A549 (cell line): ENCODE measurements around the gene SPDYE6. TPM values are rescaled to one million over a fixed set of nuclear protein-coding genes. Genes with fewer than 3 reads are reported as not detected.
"Not testable (repeated sequence)": the region's sequence is repeated elsewhere in the genome, so short reads cannot be mapped to it uniquely, and the experiment has no call there.

Source experiments
- ATAC-seq, 2 experiments: fragments of 200-7000 bp in 1 of 2; fragments of >200 bp in 1 of 2; cut with Nextera tagmentation in 1 of 2; cut with Tn5 transposase in 1 of 2; 3 replicates each; pipeline versions ENCODE4 v1.8.0 to v1.9.1; 2018 to 2020; ENCODE audit warnings: mild to moderate bottlenecking in 1 of 2, moderate library complexity in 1 of 2
- CTCF ChIA-PET: fragments of 300-600 bp; sonication (Branson Sonifier 250); formaldehyde crosslinking; extraction: SDS; loops from one replicate; lab custom pipeline; 2021; ENCODE audit warnings: antibody characterized with exemption, inconsistent platforms; lab: Yijun Ruan, JAX
- POLR2A ChIA-PET: fragments of 350-600 bp; formaldehyde crosslinking; extraction: SDS; loops from one replicate; lab custom pipeline; 2021; ENCODE audit warnings: antibody characterized with exemption, inconsistent platforms; lab: Yijun Ruan, JAX
- DNase-seq, 2 experiments: peaks; one replicate each; pipeline versions ENCODE4 v3.0.0 to v3.0.0-alpha.2; 2011 to 2016; ENCODE audit warnings: low read depth in 1 of 2, low spot score in 1 of 2
- FAIRE-seq: peaks from 2 replicates; lab custom pipeline; 2011; peaks lifted over from hg19 to GRCh38; lab: Jason Lieb, UNC
- H3K27ac ChIP-seq, 2 experiments: fragments of >200 bp; sonication (Bioruptor Twin); formaldehyde crosslinking; 3 replicates each; pipeline ENCODE4 v1.5.1; 2016 to 2017
- H3K4me1 ChIP-seq: fragments of >200 bp; sonication (Bioruptor Twin); formaldehyde crosslinking; 3 replicates; pipeline ENCODE4 v1.6.1; 2016
- H3K4me2 ChIP-seq: fragments of >200 bp; sonication (Bioruptor Twin); formaldehyde crosslinking; 3 replicates; pipeline ENCODE4 v1.6.1; 2016
- H3K4me3 ChIP-seq: fragments of >200 bp; sonication (Bioruptor Twin); formaldehyde crosslinking; 3 replicates; pipeline ENCODE4 v1.5.1; 2016
- H3K9me3 ChIP-seq: fragments of >200 bp; sonication (Bioruptor Twin); formaldehyde crosslinking; 3 replicates; pipeline ENCODE4 v1.6.1; 2016
- BCL3 ChIP-seq: fragments of >200 bp; sonication (Bioruptor Twin); formaldehyde crosslinking; IDR thresholded peaks from 3 replicates; pipeline ENCODE4 v1.6.1; 2016
- EHF ChIP-seq: fragments of 250-450 bp; sonication (Bioruptor Pico); IDR thresholded peaks from 2 replicates; pipeline ENCODE4 v1.5.0; 2020; ENCODE audit warnings: mild to moderate bottlenecking
- EP300 ChIP-seq, 2 experiments: fragments of >200 bp; sonication (Bioruptor Twin); formaldehyde crosslinking; IDR thresholded peaks; 2 replicates in 1 of 2; 3 replicates in 1 of 2; pipeline ENCODE4 v1.6.1; 2016 to 2017
- FOSB ChIP-seq: fragments of 250-450 bp; sonication (Bioruptor Pico); IDR thresholded peaks from 2 replicates; pipeline ENCODE4 v1.5.0; 2020; ENCODE audit warnings: mild to moderate bottlenecking, moderate library complexity
- FOSL2 ChIP-seq, 2 experiments: fragments of 450-650 bp in 1 of 2; fragments of >200 bp in 1 of 2; sonication (Bioruptor Twin) in 1 of 2; formaldehyde crosslinking; IDR thresholded peaks; 2 replicates each; pipeline versions ENCODE4 v1.5.0 to v1.6.1; 2016 to 2020; ENCODE audit warnings: mild to moderate bottlenecking in 1 of 2, moderate library complexity in 1 of 2
- HDAC2 ChIP-seq: fragments of 200-600 bp; sonication (generic); IDR thresholded peaks from 2 replicates; pipeline ENCODE4 v1.6.1; 2016
- HES2 ChIP-seq: fragments of >200 bp; sonication (Bioruptor Twin); formaldehyde crosslinking; IDR thresholded peaks from 2 replicates; pipeline ENCODE4 v1.6.1; 2016
- HEYL ChIP-seq: fragments of 250-450 bp; sonication (Bioruptor Pico); IDR thresholded peaks from 2 replicates; pipeline ENCODE4 v1.8.0; 2021; ENCODE audit warnings: mild to moderate bottlenecking, moderate library complexity
- HOXA7 ChIP-seq: fragments of 250-450 bp; sonication (Bioruptor Pico); IDR thresholded peaks from 2 replicates; pipeline ENCODE4 v1.5.0; 2020; ENCODE audit warnings: mild to moderate bottlenecking, moderate library complexity
- KDM1A ChIP-seq: fragments of 200-600 bp; sonication (generic); IDR thresholded peaks from 2 replicates; pipeline ENCODE4 v1.6.1; 2016; ENCODE audit warnings: low read depth, mild to moderate bottlenecking
- MAFK ChIP-seq: fragments of 450-650 bp; IDR thresholded peaks from 2 replicates; pipeline ENCODE4 v1.6.1; 2014; ENCODE audit not compliant: partially characterized antibody
- MAX ChIP-seq: IDR thresholded peaks from 2 replicates; pipeline ENCODE4 v1.6.1; 2012
- NPAS2 ChIP-seq: fragments of 250-450 bp; sonication (Bioruptor Pico); IDR thresholded peaks from 2 replicates; pipeline ENCODE4 v1.8.0; 2022; ENCODE audit warnings: mild to moderate bottlenecking, moderate library complexity, borderline replicate concordance
- ZFP36 ChIP-seq: fragments of 450-650 bp; IDR thresholded peaks from 2 replicates; pipeline ENCODE4 v1.6.1; 2014; ENCODE audit warnings: borderline replicate concordance; ENCODE audit not compliant: partially characterized antibody
- ZSCAN20 ChIP-seq: fragments of 250-450 bp; sonication (Bioruptor Pico); IDR thresholded peaks from 2 replicates; pipeline ENCODE4 v1.8.0; 2022; ENCODE audit warnings: mild to moderate bottlenecking, moderate library complexity
- WGBS: methylation state at CpG from one replicate; pipeline ENCODE4 v1.1.6; 2017; ENCODE audit errors: missing lambda C conversion rate; 5-methylcytosine and 5-hydroxymethylcytosine counted together
- polyA plus RNA-seq, 4 experiments: library from polyadenylated mRNA; depleted of rRNA in 3 of 4; stranded (reverse); fragments of >200 nt; fragmentation: RNase III in 1 of 4; extraction: RNeasy Plus Mini Kit Qiagen cat#74134 plus additional on column Dnase treatment in 1 of 4; gene quantifications; 2 replicates in 3 of 4; 3 replicates in 1 of 4; pipeline ENCODE4 v1.2.3, GENCODE V29; 2011 to 2017

The SPDYE6 gene
- polyA plus RNA-seq, 2 of the 4 experiments (the other 2 are of a cell fraction), result not detected

DNA sequence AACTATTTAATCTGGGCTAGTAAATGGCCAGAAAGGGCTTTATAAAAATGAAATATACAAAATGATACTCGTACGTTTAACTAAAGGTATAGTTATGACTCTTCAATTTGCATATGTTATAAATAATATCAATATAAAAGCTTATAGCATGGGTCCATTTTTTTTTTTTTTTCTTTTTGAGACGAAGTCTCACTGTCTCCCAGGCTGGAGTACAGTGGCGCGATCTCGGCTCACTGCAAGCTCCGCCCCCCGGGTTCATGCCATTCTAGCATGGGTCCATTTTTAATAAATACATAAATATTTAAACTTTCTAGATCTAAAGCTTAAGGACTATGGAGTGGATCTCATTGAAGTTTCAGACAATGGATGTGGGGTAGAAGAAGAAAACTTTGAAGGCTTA lies 19.2 kb downstream of the SPDYE6 start:
- POLR2A ChIA-PET, CTCF ChIA-PET: not testable (repeated sequence)
- WGBS, result 72% methylated on average over 8 of the region's 8 CpGs

DNA sequence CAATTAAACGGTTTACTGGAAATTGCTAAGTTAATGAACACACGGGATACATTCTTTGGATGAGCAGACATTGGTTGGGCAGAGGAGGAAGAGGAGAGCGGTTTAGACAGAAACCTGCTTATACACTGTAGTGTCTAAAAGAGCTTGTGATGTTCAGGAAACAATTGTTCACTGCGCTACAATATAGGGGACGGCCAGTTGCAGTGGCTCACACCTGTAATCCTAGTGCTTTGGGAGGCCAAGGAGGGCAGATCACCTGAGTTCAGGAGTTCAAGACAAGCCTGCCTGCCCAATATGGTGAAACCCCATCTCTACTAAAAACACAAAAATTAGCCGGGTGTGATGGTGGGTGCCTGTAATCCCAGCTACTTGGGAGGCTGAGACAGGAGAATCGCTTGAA lies 20.7 kb downstream of the SPDYE6 start:
- H3K4me2 ChIP-seq, H3K4me3 ChIP-seq, H3K27ac ChIP-seq, ATAC-seq, POLR2A ChIA-PET, H3K4me1 ChIP-seq, FAIRE-seq, H3K9me3 ChIP-seq, DNase-seq, CTCF ChIA-PET: not testable (repeated sequence)
- WGBS, result 86% methylated on average over 7 of the region's 7 CpGs

More for the DNA sequence above, 19.2 kb downstream of the SPDYE6 start:
- H3K4me3 ChIP-seq, H3K4me1 ChIP-seq, DNase-seq, H3K27ac ChIP-seq, H3K9me3 ChIP-seq, ATAC-seq, H3K4me2 ChIP-seq, FAIRE-seq: not testable (repeated sequence)

GRCh38 chr7:102330666-102331460 lies 25.4 kb downstream of the SPDYE6 start:
- FAIRE-seq, H3K4me1 ChIP-seq, DNase-seq, H3K9me3 ChIP-seq, H3K4me3 ChIP-seq, ATAC-seq, POLR2A ChIA-PET, H3K4me2 ChIP-seq, H3K27ac ChIP-seq: not testable (repeated sequence)
- CTCF ChIA-PET, result interaction anchor here (0.6 to 1.3 kb wide), 3 partner anchors 9 to 60 kb away, joined by 3 read pairs; no protein-coding TSS in a partner anchor
- WGBS, result 68% methylated on average over 8 of the region's 8 CpGs

GRCh38 chr7:102329366-102329765 lies 26.9 kb downstream of the SPDYE6 start:
- H3K9me3 ChIP-seq, CTCF ChIA-PET, DNase-seq, FAIRE-seq, H3K4me3 ChIP-seq, POLR2A ChIA-PET, H3K4me2 ChIP-seq, H3K4me1 ChIP-seq, H3K27ac ChIP-seq: not testable (repeated sequence)
- WGBS, result 75% methylated on average over 9 of the region's 9 CpGs
- peak in 1 of 2 experiments; percentile 43; a peak in 1 of 6 replicates for ATAC-seq

- not testable (repeated sequence) for H3K4me1 ChIP-seq
Measured at GRCh38 chr7:102328863-102329262, 27.4 kb downstream of the SPDYE6 start.

GRCh38 chr7:102327183-102327582 lies 29.1 kb downstream of the SPDYE6 start:
- H3K4me2 ChIP-seq, DNase-seq, ATAC-seq, H3K4me3 ChIP-seq, H3K27ac ChIP-seq, H3K9me3 ChIP-seq, FAIRE-seq, POLR2A ChIA-PET, H3K4me1 ChIP-seq, CTCF ChIA-PET: not testable (repeated sequence)
- WGBS, result 60% methylated on average over 6 of the region's 6 CpGs

More at GRCh38 chr7:102328863-102329262, 27.4 kb downstream of the SPDYE6 start:
- CTCF ChIA-PET, result interaction anchor here (1.2 kb wide), 1 partner anchor 10 kb away, joined by 3 read pairs; no protein-coding TSS in a partner anchor
- DNase-seq, FAIRE-seq, ATAC-seq, H3K4me2 ChIP-seq, H3K4me3 ChIP-seq, H3K9me3 ChIP-seq, POLR2A ChIA-PET, H3K27ac ChIP-seq: not testable (repeated sequence)
- 88% methylated on average over 5 of the region's 5 CpGs for WGBS

DNA sequence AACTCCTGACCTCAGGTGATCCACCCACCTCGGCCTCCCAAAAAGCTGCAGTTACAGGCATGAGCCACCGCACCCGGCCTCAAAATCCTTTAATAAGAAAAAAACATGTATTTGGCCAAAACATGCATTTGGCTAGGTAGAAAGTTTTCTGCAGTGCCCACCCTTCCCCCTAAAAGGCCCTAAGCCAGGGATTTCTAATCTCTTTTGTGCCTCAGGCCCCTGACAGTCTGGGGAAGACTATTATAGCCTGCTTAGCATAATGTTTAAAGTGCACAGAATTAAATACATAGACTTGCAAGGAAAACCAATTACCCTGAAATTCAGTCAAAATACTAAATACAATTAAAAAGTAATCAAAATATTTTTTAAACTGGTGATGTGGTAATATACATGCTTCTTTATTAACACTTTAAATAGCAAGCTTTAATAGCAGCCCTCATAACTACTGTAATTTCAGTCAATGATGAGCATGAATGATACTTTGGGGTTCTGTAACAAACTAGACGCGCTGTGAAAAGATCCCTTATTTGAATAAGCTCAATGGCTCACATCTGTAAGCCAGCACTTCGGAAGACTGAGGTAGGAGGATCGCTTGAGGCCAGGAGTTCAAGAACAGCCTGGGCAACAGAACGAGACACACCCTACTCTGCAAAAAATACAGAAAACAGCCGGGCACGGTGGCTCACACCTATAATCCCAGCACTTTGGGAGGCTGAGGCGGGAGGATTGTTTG lies 29.9 kb downstream of the SPDYE6 start:
- no peak overlapping the region for H3K4me2 ChIP-seq
- POLR2A ChIA-PET, result no interaction called here
- H3K4me3 ChIP-seq, result no peak overlapping the region
- WGBS, result 70% methylated on average over 11 of the region's 11 CpGs
- no peak for FAIRE-seq
- DNase-seq, result no peak
- no peak for ATAC-seq
- TF ChIP-seq FOSB (CRISPR knock-in tag) (no peak), ZSCAN20 (CRISPR knock-in tag) (no peak), HEYL (no peak), HDAC2 (no peak), BCL3 (no peak), HOXA7 (CRISPR knock-in tag) (no peak), FOSL2 (IDR thresholded peaks at IDR 0.05) (no peak), FOSL2 (CRISPR knock-in tag; IDR thresholded peaks at IDR 0.05) (no peak), MAX (no peak), ZFP36 (no peak), NPAS2 (CRISPR knock-in tag) (no peak), KDM1A (no peak), MAFK (no peak), EP300 (IDR thresholded peaks at IDR 0.05) (no peak), EHF (CRISPR knock-in tag) (no peak), HES2 (no peak)
- CTCF ChIA-PET, result no interaction called here
- H3K27ac ChIP-seq, result no peak overlapping the region
- no peaks in the 10 kb centered on the region for H3K9me3 ChIP-seq
- H3K4me1 ChIP-seq, result no peaks in the 10 kb centered on the region
